HT-29 (cell line): ENCODE measurements around the gene SLC9A2. TPM values are rescaled to one million over a fixed set of nuclear protein-coding genes. Genes with fewer than 3 reads are reported as not detected.

Experiments
- DNase-seq: peaks from one replicate; pipeline ENCODE4 v3.0.0-alpha.2; 2015; ENCODE audit warnings: low spot score
- total RNA-seq: library from RNA; depleted of rRNA; stranded (reverse); fragments of >200 nt; shearing (Covaris generic); gene quantifications from 2 replicates; pipeline ENCODE4 v1.2.3, GENCODE V29; 2014

The SLC9A2 gene
- total RNA-seq, 1 experiment from 2014 or later = 0.43 TPM

DNA sequence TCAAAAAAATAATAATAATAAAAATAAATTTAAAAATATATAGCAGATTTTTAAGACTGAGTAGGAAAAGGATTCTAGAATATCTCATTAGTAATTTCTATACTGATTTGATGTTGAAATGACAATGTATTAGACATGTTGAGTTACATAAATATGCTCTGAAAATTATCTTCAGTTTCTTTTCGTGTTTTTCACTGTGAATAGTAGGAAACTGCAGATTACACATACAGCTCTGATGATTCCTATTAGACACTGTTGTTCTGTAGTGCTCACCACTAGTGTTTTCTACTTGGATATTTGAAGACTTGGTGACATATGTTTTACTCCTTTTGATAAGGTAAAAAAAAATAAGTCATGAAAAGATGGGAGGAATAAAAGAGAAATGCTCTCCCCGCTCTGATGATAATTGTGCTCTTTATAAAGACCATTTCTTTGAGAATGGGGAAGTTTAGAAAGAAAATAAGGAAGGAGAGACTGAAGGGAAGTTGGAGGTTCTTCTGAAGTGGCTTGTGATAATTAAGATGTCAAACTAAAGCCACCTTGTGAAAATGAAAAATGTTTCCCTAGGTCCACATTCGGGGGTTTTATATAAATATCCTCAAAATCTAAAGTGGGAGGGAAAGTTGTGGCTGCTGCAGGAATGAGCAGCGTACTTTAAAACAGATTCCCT lies 52.9 kb downstream of the SLC9A2 start:
- no peak for DNase-seq

DNA sequence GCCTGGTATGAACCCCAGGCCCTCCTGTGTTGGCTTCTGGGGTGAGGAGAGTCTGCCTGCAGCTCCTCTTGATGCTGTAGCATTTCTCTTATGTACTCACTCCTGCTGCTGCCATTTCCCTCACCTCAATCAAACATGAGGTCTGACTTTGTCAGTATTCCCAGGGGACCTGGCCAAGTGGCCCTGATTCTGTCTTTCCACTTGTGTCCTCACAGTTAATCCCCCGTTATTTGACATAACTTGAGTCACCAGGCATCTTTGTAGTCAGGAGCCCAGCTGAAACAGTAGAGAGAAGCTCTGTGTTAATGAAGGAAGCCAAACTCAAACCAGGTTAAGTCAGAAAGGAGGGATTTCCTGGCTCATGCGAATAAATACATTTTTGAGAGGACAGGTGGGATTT lies 55.0 kb downstream of the SLC9A2 start:
- no peak for DNase-seq

DNA sequence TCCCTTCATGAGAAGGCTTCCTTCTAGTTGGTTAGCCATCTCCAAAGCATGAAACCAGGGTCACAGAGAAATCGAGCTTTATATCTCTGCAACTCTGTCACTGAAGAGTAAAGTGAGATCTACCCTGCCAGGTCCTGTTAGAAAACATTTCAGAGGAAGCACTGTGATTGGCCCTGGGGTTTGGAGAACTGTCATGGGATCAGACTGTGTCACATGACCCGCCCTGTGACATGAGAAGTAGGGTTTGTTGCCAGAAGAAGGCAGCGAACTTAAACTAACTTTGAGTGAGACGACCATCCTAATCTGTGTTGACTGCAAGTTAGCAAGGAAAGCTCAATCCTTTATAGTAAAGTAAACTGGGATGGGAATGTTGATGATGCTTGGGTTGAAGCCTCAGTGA lies 55.5 kb downstream of the SLC9A2 start:
- no peak for DNase-seq

DNA sequence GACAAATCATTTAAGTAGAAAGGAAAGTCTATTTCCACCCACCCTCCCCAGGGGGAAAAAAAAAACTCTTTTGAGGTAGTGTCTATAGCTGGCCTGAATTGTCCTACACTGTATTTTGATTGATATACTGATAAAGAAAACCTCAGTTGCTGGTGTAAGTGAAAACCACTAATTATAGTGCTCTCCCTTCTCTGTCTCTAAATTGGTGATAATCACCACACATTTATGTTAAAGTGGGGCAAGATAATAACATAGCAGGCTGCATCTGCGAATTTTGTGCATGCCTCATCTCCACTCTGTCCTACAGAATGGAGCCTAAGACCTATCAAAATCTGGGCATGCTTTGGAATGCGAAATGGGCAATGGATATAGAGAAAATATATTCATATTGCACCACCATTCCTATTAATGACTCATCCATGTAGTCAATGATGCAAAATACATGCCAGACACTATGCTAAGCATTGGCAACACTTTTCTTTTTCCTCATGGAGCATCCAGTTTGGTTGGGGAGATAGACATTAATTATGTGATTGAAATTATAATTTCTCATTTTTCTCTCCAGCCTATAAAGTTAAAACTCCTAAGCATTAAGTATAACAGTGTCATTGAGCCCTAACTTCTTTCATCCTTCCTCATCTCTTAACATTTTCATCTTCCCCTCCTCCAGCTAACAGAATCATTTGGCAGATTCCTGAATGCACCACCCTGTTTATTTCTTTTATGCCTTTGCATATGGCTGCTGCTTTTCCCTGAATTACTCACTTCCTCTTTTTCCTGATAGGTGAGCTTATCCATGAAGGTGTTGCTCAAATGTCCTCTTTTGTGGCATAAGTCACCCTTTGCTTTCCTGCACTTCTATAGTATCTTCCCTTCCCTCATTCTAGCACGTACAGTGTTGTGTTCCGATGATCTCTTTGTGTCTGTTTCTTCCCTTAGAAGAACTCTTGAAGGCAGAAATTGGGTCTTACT lies 58.2 kb downstream of the SLC9A2 start:
- DNase-seq = peak; percentile 17

GRCh38 chr2:102678442-102678841 lies 59.1 kb downstream of the SLC9A2 start:
- DNase-seq = no peak

- DNase-seq = no peak
Observed at GRCh38 chr2:102686479-102687439, 67.4 kb downstream of the SLC9A2 start.

- no peak for DNase-seq
Observed at GRCh38 chr2:102690012-102690411, 70.7 kb downstream of the SLC9A2 start.

- no peak for DNase-seq
Observed at GRCh38 chr2:102696463-102696862, 77.1 kb downstream of the SLC9A2 start.

DNA sequence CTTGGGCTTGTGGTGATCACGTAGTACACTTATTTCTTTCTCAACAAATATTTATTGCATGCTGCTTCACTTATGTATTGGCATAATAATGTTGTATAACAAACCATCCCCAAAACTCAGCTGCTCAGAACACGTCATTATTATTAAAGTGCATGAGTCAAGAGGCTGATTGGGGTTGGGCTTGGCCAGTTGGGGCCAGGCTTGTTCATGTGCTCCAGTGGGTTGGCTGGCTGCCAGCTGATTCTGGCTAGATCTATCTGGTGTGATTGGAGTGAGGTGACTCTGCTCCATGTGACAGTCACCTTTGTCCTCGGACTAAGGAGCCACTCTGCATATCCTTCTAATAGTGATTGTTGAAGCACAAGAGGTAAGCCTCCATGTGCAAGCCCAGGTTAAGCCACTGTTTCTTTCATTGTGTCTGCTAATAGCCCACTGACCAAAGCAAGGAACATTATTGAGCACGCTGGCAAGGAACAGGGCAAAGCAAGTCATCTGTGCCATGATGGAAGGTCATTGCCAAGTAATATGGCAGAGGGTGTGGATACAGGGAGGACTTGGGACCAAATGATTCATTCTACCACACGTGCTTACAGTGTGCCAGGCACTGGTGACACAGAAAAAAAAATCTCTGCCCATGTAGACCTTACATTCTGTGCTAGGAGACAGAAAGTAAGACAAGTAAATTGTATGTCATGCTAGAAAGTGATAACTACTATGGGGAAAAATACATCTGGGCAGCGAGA lies 79.2 kb downstream of the SLC9A2 start:
- DNase-seq = peak; percentile 59

DNA sequence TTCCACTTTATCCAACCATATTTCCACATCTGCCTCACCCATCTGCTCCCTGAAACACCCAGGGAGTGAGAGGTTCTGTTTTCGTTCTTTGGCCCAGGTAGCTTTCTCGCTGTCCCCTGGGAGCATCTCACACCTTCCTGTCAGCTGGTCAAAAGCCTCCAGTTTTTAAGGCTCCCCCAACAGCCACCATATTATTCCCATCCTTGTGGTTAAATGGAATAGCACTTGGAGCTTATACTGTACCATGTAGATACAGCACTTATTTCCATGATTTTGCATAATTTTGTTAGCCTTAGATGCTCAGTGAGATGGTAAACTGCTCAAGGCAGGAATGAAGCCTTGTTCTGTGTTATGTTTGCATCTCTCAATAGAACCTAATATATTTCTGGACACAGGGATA lies 84.0 kb downstream of the SLC9A2 start:
- DNase-seq = no peak

DNA sequence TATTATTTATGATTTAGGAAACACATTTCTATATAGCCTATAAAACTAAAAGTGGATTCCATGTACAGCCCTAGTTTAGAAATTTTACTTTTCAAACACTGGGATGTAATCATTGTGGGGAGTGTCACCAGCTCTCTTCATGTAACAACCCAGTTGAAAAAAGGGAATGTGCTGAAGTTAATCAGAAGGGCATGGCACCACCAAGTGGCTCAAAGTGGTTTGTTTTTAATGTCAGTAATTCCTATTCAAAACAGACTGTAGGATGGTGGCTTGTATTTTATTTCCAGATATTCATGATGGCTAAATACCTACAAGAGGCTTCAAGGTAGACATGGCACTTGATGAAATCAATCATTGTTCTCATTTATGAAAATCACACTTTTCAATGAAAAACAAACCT lies 84.4 kb downstream of the SLC9A2 start:
- peak; percentile 69 for DNase-seq

DNA sequence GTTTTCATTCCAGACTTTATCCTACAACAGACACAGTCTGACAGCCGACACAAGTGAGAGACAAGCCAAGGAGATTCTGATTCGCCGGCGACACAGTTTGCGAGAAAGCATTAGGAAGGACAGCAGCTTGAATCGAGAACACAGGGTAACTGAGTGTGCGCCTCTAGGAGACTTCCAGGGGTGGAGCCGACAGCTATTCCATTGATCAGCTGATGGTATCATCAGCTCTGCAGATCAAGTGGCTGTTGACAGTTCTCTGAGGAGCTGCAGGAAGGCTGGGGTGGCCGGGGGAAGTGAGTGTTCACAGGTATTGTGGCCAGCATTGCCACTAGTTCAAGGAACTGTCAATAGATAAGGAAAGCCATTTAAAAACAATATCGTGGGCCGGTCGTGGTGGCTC lies 85.2 kb downstream of the SLC9A2 start:
- no peak for DNase-seq

- no peak for DNase-seq
Observed at GRCh38 chr2:102707796-102708695, 88.7 kb downstream of the SLC9A2 start.

DNA sequence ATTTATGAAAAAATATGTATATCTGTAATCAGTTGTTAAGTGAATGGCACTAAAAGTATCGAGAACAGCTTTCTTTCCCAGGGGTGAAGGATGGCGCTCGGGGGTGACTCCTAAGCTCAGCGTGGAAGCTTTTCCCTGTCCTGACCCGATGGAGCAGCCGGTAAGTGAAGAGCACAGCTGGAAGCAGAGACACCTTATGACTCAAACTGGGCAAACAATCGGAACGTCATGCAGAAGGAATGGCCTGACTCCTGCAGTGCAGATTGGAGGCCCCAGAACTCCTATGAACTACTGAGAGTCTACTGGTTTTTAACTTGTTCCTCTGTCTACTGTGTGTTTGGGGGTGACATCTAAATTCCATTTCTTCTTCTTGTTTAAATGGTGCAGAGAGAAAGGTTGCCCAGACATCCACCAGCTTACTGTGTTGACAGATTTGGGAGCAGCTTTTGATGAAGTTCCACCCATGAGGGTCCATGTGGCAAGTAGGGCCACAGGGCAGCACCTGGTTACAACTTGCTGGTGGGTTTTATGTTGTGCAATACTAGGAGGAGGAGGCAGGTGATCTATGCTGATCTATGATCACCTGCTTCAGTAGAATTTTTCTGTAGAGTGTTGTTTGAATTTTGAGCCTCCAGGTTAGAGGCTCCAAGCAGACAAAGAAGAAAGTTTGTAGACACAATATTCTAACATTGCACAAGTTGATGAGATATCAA lies 89.7 kb downstream of the SLC9A2 start:
- DNase-seq = peak; percentile 47

DNA sequence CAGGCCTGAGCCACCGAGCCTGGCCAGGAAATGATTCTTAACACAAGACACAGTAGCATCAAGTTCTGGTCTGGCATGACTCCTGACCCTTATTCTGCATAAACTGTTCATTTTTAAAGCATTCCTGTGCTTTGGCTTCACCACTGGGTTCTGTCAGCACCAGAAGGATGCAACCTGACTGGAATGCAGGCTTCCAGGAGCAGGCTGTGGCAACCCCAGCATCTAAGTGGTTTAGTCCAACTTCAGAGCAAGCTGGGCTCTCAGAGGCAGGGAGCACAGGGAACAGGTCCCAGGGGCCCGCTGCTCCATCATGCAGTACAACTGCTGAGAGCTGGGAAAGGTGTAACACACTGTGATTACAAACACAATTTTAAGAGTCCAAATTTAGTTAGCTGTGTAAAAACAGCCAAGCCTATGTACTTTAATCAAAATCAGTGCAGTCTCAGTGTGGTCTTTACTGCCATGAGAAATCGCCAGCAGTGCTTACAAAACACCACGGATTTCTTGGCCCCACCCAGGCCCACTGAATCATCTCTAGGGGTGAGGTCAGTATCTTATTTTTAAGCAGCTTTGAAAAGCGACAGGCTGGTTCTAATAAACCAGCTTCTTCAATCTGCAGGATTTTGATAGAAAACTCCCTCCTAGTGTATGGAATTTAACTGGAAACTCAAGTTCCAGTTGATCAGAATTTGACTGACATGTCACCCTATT lies 98.1 kb downstream of the SLC9A2 start:
- no peak for DNase-seq

DNA sequence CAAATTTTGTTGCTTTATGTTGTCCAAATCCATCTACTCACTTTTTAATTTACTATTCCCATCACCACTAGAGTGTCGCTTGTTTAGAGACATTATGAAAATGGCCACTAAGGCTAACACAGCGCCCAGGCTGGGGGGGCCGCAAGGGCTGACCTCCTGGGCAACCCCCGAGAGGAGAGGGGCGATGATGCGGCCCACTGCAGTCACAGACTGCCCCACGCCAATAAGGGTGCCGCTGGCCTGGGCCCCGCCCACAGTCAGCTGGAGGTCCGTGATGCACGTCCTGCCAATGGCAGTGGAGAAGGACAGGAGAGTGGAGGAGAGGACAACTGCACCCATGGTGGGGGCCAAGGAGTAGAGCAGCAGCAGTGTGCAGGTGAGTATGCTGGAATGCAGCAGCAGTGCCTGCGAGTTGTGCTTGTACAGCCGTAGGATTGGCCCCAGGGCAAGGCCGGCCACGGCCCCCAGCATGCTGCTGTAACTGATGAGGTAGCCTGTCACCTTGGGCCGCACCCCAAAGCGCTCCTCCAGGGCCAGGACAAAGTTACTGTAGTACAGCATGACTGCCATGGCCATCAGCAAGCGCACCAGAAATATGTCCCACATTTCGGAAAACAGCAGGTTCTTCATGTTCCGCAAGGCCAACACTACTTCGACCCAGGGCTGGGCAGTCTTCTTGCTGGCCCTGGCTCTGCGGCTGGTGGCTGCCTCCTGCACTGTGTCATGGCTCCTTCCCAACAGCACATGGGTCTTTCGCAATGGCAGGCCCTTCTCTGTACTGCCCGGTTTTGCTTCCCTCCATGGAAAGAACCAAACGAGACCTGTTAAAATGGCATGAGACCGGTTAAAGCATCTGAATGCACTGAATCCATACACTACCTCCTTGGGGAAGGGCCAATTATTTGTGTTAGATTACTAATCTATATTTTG lies 99.3 kb downstream of the SLC9A2 start:
- DNase-seq = no peak

- no peak for DNase-seq
Observed at GRCh38 chr2:102724016-102724490, 104.7 kb downstream of the SLC9A2 start.
